Adrenal gland (tissue), 5 donors: ENCODE measurements around the gene SPSB4.

Source experiments
- CTCF ChIP-seq, 6 experiments: fragments of 450-650 bp in 4 of 6; fragments of 200-600 bp in 2 of 6; sonication (generic) in 1 of 6; IDR thresholded peaks; 1 replicate in 5 of 6; 2 replicates in 1 of 6; pipeline versions ENCODE4 v1.5.1 to v1.8.0; 2016 to 2021; ENCODE audit warnings: antibody characterized with exemption in 6 of 6, mild to moderate bottlenecking in 2 of 6, moderate library complexity in 1 of 6
- POLR2A ChIP-seq, 2 donors: fragments of 450-650 bp; IDR thresholded peaks; one replicate each; pipeline ENCODE4 v1.6.1; 2017; ENCODE audit warnings: antibody characterized with exemption in 2 of 2, mild to moderate bottlenecking in 2 of 2, moderate library complexity in 1 of 2
- donor health status: DM: no; HTN: no; CAD: no.

GRCh38 chr3:141103067-141103466 lies 51.9 kb downstream of the SPSB4 start:
- TF ChIP-seq CTCF (IDR thresholded peaks at IDR 0.05) (no peak), POLR2A (IDR thresholded peaks at IDR 0.05) (no peak)
